ENCODE data around the gene SPG11. TPM values are rescaled to one million over a fixed set of nuclear protein-coding genes. Genes with fewer than 3 reads are reported as not detected.
"Not testable (repeated sequence)": the region's sequence is repeated elsewhere in the genome, so short reads cannot be mapped to it uniquely, and the experiment has no call there.

Gene SPG11
- total RNA-seq, 4 donors from 2014 or later = 123 to 182 (median 168) TPM

DNA sequence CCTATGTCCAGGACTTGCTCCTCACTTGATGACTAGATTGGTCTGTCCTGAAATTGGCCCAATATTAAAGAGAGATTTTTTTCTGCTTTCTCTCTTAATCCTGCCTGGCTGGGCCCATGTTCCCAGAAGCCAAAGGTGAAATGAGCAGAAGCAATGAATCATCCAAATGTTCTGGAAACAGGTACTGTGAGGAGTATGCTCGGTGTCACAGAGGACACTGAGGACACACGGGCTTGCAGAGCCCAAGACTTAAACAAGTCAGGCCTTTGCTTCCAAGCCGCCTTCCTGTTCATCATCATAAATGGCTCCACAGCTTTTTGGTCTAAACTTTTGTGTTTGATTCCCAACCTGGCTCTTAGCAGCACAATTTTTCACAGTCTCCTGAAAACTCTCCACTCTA lies 95.1 kb downstream of the SPG11 start:
- Histone ChIP-seq H3K9me3 (no peaks in the 10 kb centered on the region), H3K4me1 (no peaks in the 10 kb centered on the region), H3K36me3 (peaks cover 48 to 53% of the 10 kb centered on the region in 2 donors), H3K27me3 (no peaks in the 10 kb centered on the region), H3K4me3 (replicated peaks in 1 of 3) (no peak overlapping the region), H3K27ac (no peak overlapping the region)
- 92 to 95% methylated on average over 3 of the region's 3 CpGs for WGBS, 2 donors
- TF ChIP-seq, protein P1, sequence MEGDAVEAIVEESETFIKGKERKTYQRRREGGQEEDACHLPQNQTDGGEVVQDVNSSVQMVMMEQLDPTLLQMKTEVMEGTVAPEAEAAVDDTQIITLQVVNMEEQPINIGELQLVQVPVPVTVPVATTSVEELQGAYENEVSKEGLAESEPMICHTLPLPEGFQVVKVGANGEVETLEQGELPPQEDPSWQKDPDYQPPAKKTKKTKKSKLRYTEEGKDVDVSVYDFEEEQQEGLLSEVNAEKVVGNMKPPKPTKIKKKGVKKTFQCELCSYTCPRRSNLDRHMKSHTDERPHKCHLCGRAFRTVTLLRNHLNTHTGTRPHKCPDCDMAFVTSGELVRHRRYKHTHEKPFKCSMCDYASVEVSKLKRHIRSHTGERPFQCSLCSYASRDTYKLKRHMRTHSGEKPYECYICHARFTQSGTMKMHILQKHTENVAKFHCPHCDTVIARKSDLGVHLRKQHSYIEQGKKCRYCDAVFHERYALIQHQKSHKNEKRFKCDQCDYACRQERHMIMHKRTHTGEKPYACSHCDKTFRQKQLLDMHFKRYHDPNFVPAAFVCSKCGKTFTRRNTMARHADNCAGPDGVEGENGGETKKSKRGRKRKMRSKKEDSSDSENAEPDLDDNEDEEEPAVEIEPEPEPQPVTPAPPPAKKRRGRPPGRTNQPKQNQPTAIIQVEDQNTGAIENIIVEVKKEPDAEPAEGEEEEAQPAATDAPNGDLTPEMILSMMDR (IDR thresholded peaks at IDR 0.05) = no peak
- TF ChIP-seq POLR2A (IDR thresholded peaks at IDR 0.05) = no peak
- intact Hi-C loops (cut with DNase I) = no loop called here
- no peak for DNase-seq

DNA sequence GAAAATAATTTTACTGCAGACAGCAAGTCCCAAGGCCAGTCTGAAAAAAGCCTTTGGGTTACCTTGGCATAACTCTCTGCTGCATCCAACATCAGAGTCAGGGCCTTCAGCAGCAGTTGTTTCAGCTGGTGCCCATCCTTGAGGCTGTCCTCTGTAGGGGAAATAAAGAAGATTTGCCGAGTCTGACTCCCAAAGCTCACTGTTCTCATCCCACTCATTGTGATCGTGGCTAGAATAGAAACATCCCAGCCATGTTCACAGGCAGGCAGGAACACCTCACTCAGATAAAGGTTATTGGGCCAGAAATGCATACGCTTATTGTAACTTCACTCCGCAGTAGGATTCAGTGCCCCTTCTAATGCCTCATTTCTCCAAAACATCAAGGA lies 97.3 kb downstream of the SPG11 start:
- WGBS, 2 donors = 97 to 100% methylated on average over 4 of the region's 4 CpGs
- Histone ChIP-seq H3K9me3 (no peaks in the 10 kb centered on the region), H3K27me3 (no peaks in the 10 kb centered on the region), H3K4me3 (replicated peaks in 1 of 3) (no peak overlapping the region), H3K36me3 (peaks cover 59 to 66% of the 10 kb centered on the region in 2 donors), H3K27ac (no peak overlapping the region), H3K4me1 (no peaks in the 10 kb centered on the region)
- intact Hi-C loops (cut with DNase I) = no loop called here
- no peak for TF ChIP-seq POLR2A (IDR thresholded peaks at IDR 0.05)
- TF ChIP-seq, protein P1 (IDR thresholded peaks at IDR 0.05) = no peak
- DNase-seq = no peak

DNA sequence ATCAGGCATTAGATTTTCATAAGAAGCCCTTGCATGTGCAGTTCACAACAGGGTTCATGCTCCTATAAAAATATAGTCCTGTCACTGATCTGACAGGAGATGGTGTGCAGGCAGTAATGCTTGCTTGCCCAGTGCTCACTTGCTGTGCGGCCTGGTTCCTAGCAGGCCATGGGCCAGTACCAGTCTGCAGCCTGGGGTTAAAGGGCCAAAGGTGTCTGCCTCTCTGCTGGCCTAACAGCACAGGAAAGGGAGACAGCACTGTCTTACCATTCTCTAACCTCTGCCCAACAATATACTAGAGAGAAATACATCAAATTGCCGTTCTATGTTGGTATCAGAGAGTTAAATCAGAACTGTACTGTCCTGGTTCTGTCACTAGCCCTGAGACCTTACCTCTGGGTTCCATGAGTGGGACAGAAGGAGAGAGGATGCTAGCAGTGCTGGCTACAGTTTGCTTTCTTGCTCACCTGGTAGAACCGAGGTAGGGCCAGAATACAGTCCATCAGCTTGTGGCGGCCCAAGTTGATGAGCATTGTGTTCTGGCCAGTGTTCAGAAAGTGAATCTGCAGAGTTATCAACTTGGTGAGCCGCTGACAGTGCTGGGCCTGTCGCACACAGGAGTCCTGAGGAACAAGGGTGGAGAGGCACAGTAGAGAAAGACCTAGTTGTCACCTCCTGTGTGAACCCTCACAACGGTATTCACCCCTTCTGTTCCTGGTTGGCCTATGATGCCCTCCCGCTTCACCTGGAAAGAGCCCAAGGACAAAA lies 97.9 kb downstream of the SPG11 start:
- intact Hi-C loops (cut with DNase I) = no loop called here
- DNase-seq = no peak
- Histone ChIP-seq H3K9me3 (no peaks in the 10 kb centered on the region), H3K4me1 (no peaks in the 10 kb centered on the region), H3K36me3 (peaks cover 65 to 72% of the 10 kb centered on the region in 2 donors), H3K4me3 (replicated peaks in 1 of 3) (no peak overlapping the region), H3K27ac (no peak overlapping the region), H3K27me3 (no peaks in the 10 kb centered on the region)
- no peak for TF ChIP-seq POLR2A (IDR thresholded peaks at IDR 0.05)
- TF ChIP-seq, protein P1 (IDR thresholded peaks at IDR 0.05) = no peak
- 98 to 100% methylated on average over 8 of the region's 8 CpGs for WGBS, 2 donors

DNA sequence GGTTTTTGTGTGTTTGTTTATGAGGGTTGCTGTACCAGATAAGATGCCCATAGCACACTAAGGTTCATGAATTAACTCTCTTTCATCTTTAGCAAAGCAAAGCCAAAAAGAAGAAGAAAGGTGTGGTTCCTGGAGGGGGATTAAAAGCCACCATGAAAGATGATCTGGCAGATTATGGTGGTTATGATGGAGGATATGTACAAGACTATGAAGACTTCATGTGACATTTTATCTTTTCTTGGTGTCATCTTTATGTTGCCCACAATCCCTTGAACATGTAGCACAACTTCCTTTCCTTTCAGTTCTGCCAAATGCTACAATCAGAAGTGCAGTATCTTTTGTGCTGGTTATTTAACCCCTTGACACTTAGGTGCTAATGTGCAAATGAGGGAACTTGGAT lies 102.5 kb downstream of the SPG11 start:
- H3K27me3 ChIP-seq; H3K4me1 ChIP-seq; DNase-seq; H3K9me3 ChIP-seq; H3K4me3 ChIP-seq (replicated peaks in 1 of 3); H3K27ac ChIP-seq; intact Hi-C loops (cut with DNase I): not testable (repeated sequence)
- H3K36me3 ChIP-seq = peaks cover 79 to 85% of the 10 kb centered on the region in 2 donors

DNA sequence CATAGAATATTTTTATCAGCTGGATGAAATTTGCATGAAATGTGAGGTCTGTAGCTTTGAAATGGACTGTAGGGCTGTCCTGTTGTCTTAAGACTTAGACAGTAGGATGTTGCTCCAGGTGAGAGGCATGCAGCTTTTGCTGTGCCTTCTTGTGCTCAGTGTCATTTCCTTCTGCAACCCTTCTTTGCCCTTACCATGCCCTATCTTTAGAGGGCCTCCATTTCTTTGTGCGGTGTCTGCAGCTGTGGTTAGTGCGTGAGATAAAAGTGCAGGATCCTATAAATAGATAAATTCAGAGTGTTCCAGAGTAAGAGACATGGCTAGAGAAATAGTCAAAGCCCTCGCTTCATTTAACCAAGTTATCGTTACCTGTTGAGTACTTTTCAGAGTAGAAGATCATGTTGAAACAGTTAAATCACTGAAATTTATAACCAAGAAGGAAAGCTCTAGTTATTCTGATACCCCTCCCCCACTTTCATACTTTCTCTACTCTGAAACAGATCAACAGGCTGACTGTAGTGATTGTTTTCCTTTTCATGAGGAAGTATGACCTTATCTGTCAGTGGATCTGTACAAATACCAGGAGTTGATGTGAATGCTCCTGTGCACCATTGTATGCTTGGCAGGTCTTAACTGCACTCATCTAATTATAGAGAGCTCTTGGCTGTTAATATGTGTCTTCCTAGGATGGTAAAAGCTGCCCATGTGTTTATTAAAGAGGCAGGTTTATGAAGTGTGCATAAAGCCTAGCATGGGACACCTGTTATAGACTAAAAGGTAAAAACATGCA lies 108.3 kb downstream of the SPG11 start:
- no peak overlapping the region for H3K4me3 ChIP-seq (replicated peaks in 1 of 3)
- no peak for DNase-seq
- no peak overlapping the region for H3K27ac ChIP-seq

DNA sequence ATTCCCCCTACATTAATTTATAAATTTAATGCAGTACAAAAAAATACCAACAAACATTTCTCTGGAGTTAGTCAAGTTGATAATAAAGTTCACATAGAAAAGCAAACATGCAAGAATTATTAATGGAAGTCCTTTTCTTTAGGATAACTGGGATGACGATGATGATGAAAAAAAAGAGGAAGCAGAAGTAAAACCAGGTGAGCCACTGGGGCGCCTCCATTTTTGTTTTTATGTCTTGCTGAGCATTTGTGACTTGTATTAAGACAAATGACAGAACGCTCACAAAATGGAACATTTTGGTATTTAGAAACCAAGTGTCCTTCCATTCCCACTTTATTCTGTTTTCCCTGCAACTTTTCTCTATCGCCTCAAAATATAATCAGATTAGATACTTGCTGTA lies 112.7 kb downstream of the SPG11 start:
- peaks cover 28 to 33% of the 10 kb centered on the region in 2 donors for H3K36me3 ChIP-seq
- TF ChIP-seq, protein P1 (IDR thresholded peaks at IDR 0.05) = no peak
- intact Hi-C loops (cut with DNase I) = no loop called here
- peaks cover 0 to 11% of the 10 kb centered on the region in 2 donors for H3K4me1 ChIP-seq
- no peak overlapping the region for H3K4me3 ChIP-seq (replicated peaks in 1 of 3)
- no peak for DNase-seq
- H3K27me3 ChIP-seq = no peaks in the 10 kb centered on the region
- no peak overlapping the region for H3K27ac ChIP-seq
- 95% methylated on average over 4 of the region's 4 CpGs for WGBS, 2 donors
- H3K9me3 ChIP-seq = no peaks in the 10 kb centered on the region

More for the DNA sequence above, 108.3 kb downstream of the SPG11 start:
- intact Hi-C loops (cut with DNase I) = no loop called here
- Histone ChIP-seq H3K9me3 (no peaks in the 10 kb centered on the region), H3K27me3 (no peaks in the 10 kb centered on the region), H3K4me1 (peaks cover 0 to 2% of the 10 kb centered on the region in 2 donors), H3K36me3 (peaks cover 50 to 67% of the 10 kb centered on the region in 2 donors)
- WGBS, 2 donors = 91 to 94% methylated on average over 4 of the region's 4 CpGs
- TF ChIP-seq POLR2A (IDR thresholded peaks at IDR 0.05) = no peak

Measured in thyroid gland (tissue), 4 donors.